HepG2 (cell line): Measurements from ENCODE around the gene RPS5. TPM values are rescaled to one million over a fixed set of nuclear protein-coding genes. Genes with fewer than 3 reads are reported as not detected.
A peak's percentile ranks its signal among the peaks of the same experiment; 100 is the strongest.

ENCODE experiments used
- CEBPG ChIP-seq: IDR thresholded peaks from 2 replicates; pipeline ENCODE4 v1.6.1; 2016
- FIP1L1 ChIP-seq: fragments of 200-400 bp; formaldehyde crosslinking; IDR thresholded peaks from 2 replicates; pipeline ENCODE4 v1.6.1; 2018; ENCODE audit warnings: low read depth, mild to moderate bottlenecking, low read length, moderate library complexity, borderline replicate concordance; ENCODE audit not compliant: insufficient read depth
- GTF3A ChIP-seq: sonication (generic); formaldehyde crosslinking; conservative IDR thresholded peaks from 2 replicates; pipeline ENCODE4 v1.4.0; 2020; ENCODE audit warnings: mild to moderate bottlenecking, missing genetic modification reagents
- NCOA1 ChIP-seq: sonication (generic); formaldehyde crosslinking; IDR thresholded peaks from 2 replicates; pipeline ENCODE4 v1.9.0; 2021; ENCODE audit warnings: missing genetic modification reagents
- PAX8 ChIP-seq: sonication (generic); formaldehyde crosslinking; IDR thresholded peaks from 2 replicates; pipeline ENCODE4 v1.8.0; 2022; ENCODE audit warnings: mild to moderate bottlenecking, missing genetic modification reagents, borderline replicate concordance
- PHF8 ChIP-seq: sonication (generic); formaldehyde crosslinking; IDR thresholded peaks from 2 replicates; pipeline ENCODE4 v1.5.0; 2020; ENCODE audit warnings: missing genetic modification reagents
- PTBP1 ChIP-seq: fragments of 200-400 bp; formaldehyde crosslinking; IDR thresholded peaks from 2 replicates; pipeline ENCODE4 v1.6.1; 2018; ENCODE audit warnings: low read length, low read depth; ENCODE audit not compliant: poor library complexity, severe bottlenecking
- ZBTB7B ChIP-seq: sonication (generic); formaldehyde crosslinking; IDR thresholded peaks from 2 replicates; pipeline ENCODE4 v1.4.0; 2020; ENCODE audit warnings: missing genetic modification reagents
- ZNF12 ChIP-seq: sonication (generic); formaldehyde crosslinking; IDR thresholded peaks from 2 replicates; pipeline ENCODE4 v1.5.0; 2020; ENCODE audit warnings: missing genetic modification reagents
- ZNF33A ChIP-seq: sonication (generic); formaldehyde crosslinking; IDR thresholded peaks from 2 replicates; pipeline ENCODE4 v1.5.1; 2020; ENCODE audit warnings: missing genetic modification reagents, mild to moderate bottlenecking, moderate library complexity, borderline replicate concordance
- ZNF543 ChIP-seq: sonication (generic); formaldehyde crosslinking; IDR thresholded peaks from 2 replicates; pipeline ENCODE4 v1.4.0; 2020; ENCODE audit warnings: mild to moderate bottlenecking, missing genetic modification reagents
- ZNF615 ChIP-seq: sonication (generic); formaldehyde crosslinking; IDR thresholded peaks from 2 replicates; pipeline ENCODE4 v1.5.0; 2020; ENCODE audit warnings: mild to moderate bottlenecking, missing genetic modification reagents, borderline replicate concordance
- ZNF709 ChIP-seq: sonication (generic); formaldehyde crosslinking; IDR thresholded peaks from 2 replicates; pipeline ENCODE4 v1.5.0; 2020; ENCODE audit warnings: mild to moderate bottlenecking, missing genetic modification reagents
- ZNF724P ChIP-seq: sonication (generic); formaldehyde crosslinking; IDR thresholded peaks from 2 replicates; pipeline ENCODE4 v1.8.0; 2022; ENCODE audit warnings: missing genetic modification reagents, borderline replicate concordance
- ZNF883 ChIP-seq: sonication (generic); formaldehyde crosslinking; IDR thresholded peaks from 2 replicates; pipeline ENCODE4 v1.5.1; 2020; ENCODE audit warnings: mild to moderate bottlenecking, missing genetic modification reagents; ENCODE audit errors: not compliant biosample characterization
- polyA plus RNA-seq, 8 experiments: library from polyadenylated mRNA; depleted of rRNA in 3 of 8; stranded (reverse) in 7 of 8; unstranded in 1 of 8; fragments of >200 nt; fragmentation: Illumina TruSeq in 4 of 8; extraction: Trizol in 4 of 8; gene quantifications; 2 replicates each; pipeline versions ENCODE4 v1.2.1 to v1.2.3, GENCODE V29; 2011 to 2016; ENCODE audit warnings: low read depth in 4 of 8, missing spikeins in 1 of 8, mixed read lengths in 1 of 8; ENCODE audit not compliant: insufficient read depth in 1 of 8
- total RNA-seq, 5 experiments: library from RNA; depleted of rRNA; stranded (reverse); fragments of >200 nt; fragmentation: Illumina TruSeq; extraction: Trizol; gene quantifications; 2 replicates each; pipeline ENCODE4 v1.2.3, GENCODE V29; 2016; ENCODE audit warnings: low read depth in 1 of 5
- TF ChIP-seq, protein P1 (sequence below): sonication (generic); formaldehyde crosslinking; IDR thresholded peaks from 2 replicates; pipeline ENCODE4 v1.9.0; 2021; ENCODE audit warnings: mild to moderate bottlenecking, missing genetic modification reagents
- TF ChIP-seq, protein P2 (sequence below): conservative IDR thresholded peaks from 2 replicates; pipeline ENCODE4 v1.6.1; 2018; ENCODE audit warnings: missing genetic modification reagents
- TF ChIP-seq, protein P3 (sequence below): sonication (generic); formaldehyde crosslinking; IDR thresholded peaks from 2 replicates; pipeline ENCODE4 v1.4.0; 2020; ENCODE audit warnings: mild to moderate bottlenecking, missing genetic modification reagents

Gene RPS5
- total and polyA plus RNA-seq, 2 of the 13 experiments (the other 11 are each of a cell fraction or from before 2014, with no cell fraction given) = 1,544 to 4,408 TPM

DNA sequence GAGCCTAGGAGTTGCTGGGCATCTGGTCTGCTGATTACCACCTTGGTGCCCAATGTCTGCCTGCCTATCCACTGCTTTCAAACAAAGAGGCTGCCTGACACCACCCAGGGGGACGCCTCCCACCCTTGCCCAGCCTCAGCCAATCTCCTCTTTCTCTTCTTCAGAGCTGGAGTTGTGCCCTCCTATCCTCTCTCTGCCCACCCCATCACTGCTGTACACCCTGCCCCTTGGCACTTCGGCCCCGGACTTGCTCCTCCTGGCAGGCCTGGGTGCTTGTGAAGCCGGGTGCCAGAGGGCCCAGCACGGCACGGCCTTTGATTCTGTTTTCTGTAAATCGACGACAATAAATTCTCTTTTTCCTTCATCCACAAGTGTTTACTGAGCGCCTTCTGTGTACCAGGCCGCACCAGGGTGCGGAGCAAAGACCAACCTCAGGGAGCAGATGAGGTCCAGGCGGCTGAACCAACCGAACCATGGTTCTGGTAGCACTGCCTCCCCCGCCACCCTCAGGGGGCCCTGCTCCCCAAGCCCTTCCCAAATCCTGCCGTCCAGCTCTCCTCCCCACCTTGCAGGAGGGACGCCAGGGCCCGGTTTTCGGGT, 13.3 kb downstream of the RPS5 start (continued):
- TF ChIP-seq, protein P1, sequence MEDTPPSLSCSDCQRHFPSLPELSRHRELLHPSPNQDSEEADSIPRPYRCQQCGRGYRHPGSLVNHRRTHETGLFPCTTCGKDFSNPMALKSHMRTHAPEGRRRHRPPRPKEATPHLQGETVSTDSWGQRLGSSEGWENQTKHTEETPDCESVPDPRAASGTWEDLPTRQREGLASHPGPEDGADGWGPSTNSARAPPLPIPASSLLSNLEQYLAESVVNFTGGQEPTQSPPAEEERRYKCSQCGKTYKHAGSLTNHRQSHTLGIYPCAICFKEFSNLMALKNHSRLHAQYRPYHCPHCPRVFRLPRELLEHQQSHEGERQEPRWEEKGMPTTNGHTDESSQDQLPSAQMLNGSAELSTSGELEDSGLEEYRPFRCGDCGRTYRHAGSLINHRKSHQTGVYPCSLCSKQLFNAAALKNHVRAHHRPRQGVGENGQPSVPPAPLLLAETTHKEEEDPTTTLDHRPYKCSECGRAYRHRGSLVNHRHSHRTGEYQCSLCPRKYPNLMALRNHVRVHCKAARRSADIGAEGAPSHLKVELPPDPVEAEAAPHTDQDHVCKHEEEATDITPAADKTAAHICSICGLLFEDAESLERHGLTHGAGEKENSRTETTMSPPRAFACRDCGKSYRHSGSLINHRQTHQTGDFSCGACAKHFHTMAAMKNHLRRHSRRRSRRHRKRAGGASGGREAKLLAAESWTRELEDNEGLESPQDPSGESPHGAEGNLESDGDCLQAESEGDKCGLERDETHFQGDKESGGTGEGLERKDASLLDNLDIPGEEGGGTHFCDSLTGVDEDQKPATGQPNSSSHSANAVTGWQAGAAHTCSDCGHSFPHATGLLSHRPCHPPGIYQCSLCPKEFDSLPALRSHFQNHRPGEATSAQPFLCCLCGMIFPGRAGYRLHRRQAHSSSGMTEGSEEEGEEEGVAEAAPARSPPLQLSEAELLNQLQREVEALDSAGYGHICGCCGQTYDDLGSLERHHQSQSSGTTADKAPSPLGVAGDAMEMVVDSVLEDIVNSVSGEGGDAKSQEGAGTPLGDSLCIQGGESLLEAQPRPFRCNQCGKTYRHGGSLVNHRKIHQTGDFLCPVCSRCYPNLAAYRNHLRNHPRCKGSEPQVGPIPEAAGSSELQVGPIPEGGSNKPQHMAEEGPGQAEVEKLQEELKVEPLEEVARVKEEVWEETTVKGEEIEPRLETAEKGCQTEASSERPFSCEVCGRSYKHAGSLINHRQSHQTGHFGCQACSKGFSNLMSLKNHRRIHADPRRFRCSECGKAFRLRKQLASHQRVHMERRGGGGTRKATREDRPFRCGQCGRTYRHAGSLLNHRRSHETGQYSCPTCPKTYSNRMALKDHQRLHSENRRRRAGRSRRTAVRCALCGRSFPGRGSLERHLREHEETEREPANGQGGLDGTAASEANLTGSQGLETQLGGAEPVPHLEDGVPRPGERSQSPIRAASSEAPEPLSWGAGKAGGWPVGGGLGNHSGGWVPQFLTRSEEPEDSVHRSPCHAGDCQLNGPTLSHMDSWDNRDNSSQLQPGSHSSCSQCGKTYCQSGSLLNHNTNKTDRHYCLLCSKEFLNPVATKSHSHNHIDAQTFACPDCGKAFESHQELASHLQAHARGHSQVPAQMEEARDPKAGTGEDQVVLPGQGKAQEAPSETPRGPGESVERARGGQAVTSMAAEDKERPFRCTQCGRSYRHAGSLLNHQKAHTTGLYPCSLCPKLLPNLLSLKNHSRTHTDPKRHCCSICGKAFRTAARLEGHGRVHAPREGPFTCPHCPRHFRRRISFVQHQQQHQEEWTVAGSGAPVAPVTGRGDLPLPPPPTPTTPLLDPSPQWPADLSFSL (CRISPR knock-in tag) = no peak
- TF ChIP-seq CEBPG (CRISPR knock-in tag) = no peak
- TF ChIP-seq ZNF709 (CRISPR knock-in tag) = 0 out of 2 replicates have a peak, but pooled peaks have one; percentile 46
- TF ChIP-seq PAX8 (CRISPR knock-in tag) = 0 out of 2 replicates have a peak, but pooled peaks have one; percentile 13
- TF ChIP-seq FIP1L1 = no peak
- TF ChIP-seq GTF3A (CRISPR knock-in tag) = no peak
- no peak for TF ChIP-seq NCOA1 (CRISPR knock-in tag)
- TF ChIP-seq PTBP1 = no peak
- no peak for TF ChIP-seq ZBTB7B (CRISPR knock-in tag)
- TF ChIP-seq ZNF724P (CRISPR knock-in tag) = peak; percentile 7; the same call in 1 of the 2 replicates
- TF ChIP-seq ZNF33A (CRISPR knock-in tag) = no peak
- no peak for TF ChIP-seq ZNF615 (CRISPR knock-in tag)
- TF ChIP-seq ZNF883 (CRISPR knock-in tag) = no peak
- TF ChIP-seq PHF8 (CRISPR knock-in tag) = no peak
- TF ChIP-seq, protein P2, sequence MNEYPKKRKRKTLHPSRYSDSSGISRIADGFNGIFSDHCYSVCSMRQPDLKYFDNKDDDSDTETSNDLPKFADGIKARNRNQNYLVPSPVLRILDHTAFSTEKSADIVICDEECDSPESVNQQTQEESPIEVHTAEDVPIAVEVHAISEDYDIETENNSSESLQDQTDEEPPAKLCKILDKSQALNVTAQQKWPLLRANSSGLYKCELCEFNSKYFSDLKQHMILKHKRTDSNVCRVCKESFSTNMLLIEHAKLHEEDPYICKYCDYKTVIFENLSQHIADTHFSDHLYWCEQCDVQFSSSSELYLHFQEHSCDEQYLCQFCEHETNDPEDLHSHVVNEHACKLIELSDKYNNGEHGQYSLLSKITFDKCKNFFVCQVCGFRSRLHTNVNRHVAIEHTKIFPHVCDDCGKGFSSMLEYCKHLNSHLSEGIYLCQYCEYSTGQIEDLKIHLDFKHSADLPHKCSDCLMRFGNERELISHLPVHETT (CRISPR knock-in tag) = no peak
- no peak for TF ChIP-seq ZNF12 (CRISPR knock-in tag)
- TF ChIP-seq ZNF543 (CRISPR knock-in tag) = no peak
- TF ChIP-seq, protein P3, sequence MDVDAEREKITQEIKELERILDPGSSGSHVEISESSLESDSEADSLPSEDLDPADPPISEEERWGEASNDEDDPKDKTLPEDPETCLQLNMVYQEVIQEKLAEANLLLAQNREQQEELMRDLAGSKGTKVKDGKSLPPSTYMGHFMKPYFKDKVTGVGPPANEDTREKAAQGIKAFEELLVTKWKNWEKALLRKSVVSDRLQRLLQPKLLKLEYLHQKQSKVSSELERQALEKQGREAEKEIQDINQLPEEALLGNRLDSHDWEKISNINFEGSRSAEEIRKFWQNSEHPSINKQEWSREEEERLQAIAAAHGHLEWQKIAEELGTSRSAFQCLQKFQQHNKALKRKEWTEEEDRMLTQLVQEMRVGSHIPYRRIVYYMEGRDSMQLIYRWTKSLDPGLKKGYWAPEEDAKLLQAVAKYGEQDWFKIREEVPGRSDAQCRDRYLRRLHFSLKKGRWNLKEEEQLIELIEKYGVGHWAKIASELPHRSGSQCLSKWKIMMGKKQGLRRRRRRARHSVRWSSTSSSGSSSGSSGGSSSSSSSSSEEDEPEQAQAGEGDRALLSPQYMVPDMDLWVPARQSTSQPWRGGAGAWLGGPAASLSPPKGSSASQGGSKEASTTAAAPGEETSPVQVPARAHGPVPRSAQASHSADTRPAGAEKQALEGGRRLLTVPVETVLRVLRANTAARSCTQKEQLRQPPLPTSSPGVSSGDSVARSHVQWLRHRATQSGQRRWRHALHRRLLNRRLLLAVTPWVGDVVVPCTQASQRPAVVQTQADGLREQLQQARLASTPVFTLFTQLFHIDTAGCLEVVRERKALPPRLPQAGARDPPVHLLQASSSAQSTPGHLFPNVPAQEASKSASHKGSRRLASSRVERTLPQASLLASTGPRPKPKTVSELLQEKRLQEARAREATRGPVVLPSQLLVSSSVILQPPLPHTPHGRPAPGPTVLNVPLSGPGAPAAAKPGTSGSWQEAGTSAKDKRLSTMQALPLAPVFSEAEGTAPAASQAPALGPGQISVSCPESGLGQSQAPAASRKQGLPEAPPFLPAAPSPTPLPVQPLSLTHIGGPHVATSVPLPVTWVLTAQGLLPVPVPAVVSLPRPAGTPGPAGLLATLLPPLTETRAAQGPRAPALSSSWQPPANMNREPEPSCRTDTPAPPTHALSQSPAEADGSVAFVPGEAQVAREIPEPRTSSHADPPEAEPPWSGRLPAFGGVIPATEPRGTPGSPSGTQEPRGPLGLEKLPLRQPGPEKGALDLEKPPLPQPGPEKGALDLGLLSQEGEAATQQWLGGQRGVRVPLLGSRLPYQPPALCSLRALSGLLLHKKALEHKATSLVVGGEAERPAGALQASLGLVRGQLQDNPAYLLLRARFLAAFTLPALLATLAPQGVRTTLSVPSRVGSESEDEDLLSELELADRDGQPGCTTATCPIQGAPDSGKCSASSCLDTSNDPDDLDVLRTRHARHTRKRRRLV (CRISPR knock-in tag) = no peak
